B cell (primary cell): ENCODE data around the gene CCDC152. TPM values are rescaled to one million over a fixed set of nuclear protein-coding genes. Genes with fewer than 3 reads are reported as not detected.

Experiments used
- ATAC-seq: fragments of 200-7000 bp; cut with Tn5 transposase; one replicate; pipeline ENCODE4 v1.10.0; 2021; ENCODE audit warnings: low read depth, mild to moderate bottlenecking, moderate number of reproducible peaks, moderate library complexity
- CTCF ChIA-PET: fragments of 350-600 bp; sonication (Branson Sonifier 250); formaldehyde crosslinking; loops from one replicate; lab custom pipeline; 2021; ENCODE audit warnings: antibody characterized with exemption, inconsistent platforms; lab: Charles Lee
- POLR2A ChIA-PET: fragments of 350-600 bp; sonication (Branson Sonifier 250); formaldehyde crosslinking; loops from one replicate; lab custom pipeline; 2021; ENCODE audit warnings: antibody characterized with exemption; lab: Charles Lee
- DNase-seq: peaks from one replicate; pipeline ENCODE4 v3.0.0; 2013
- H2AFZ ChIP-seq: 2 replicates; pipeline ENCODE4 v1.6.1; 2012; ENCODE audit warnings: mild to moderate bottlenecking, low read depth, low read length; ENCODE audit not compliant: insufficient read depth, poor library complexity, severe bottlenecking
- H3K27ac ChIP-seq, 2 donors: 1 replicate in 1 of 2; 2 replicates in 1 of 2; pipeline ENCODE4 v1.5.1; 2012 to 2013; ENCODE audit warnings: low read length in 2 of 2, mild to moderate bottlenecking in 2 of 2, moderate library complexity in 1 of 2
- H3K27me3 ChIP-seq, 4 experiments: fragments of 200-600 bp in 1 of 4; sonication (generic) in 1 of 4; replicated peaks in 1 of 4; 1 replicate in 2 of 4; 2 replicates in 2 of 4; pipeline versions ENCODE4 v1.6.1 to v1.7.0; 2013 to 2016; ENCODE audit warnings: low read length in 3 of 4, mild to moderate bottlenecking in 2 of 4, mixed read lengths in 1 of 4, moderate library complexity in 1 of 4; ENCODE audit not compliant: insufficient read depth in 4 of 4, control insufficient read depth in 3 of 4; ENCODE audit errors: control extremely low read depth in 1 of 4
- H3K36me3 ChIP-seq, 2 experiments: replicated peaks in 1 of 2; 1 replicate in 1 of 2; 2 replicates in 1 of 2; pipeline versions ENCODE4 v1.6.1 to v1.7.1; 2013; ENCODE audit warnings: low read length in 1 of 2; ENCODE audit not compliant: insufficient read depth in 2 of 2, control insufficient read depth in 1 of 2; ENCODE audit errors: control extremely low read depth in 1 of 2, extremely low read depth in 1 of 2
- H3K4me1 ChIP-seq, 2 donors: fragments of 200-600 bp in 1 of 2; sonication (generic) in 1 of 2; 1 replicate in 1 of 2; 2 replicates in 1 of 2; pipeline versions ENCODE4 v1.5.1 to v1.6.1; 2013 to 2017; ENCODE audit warnings: low read length in 2 of 2; ENCODE audit not compliant: control insufficient read depth in 2 of 2, insufficient read depth in 2 of 2
- H3K4me2 ChIP-seq: replicated peaks from 2 replicates; pipeline ENCODE3; 2012; ENCODE audit warnings: mild to moderate bottlenecking, low read depth, low read length; ENCODE audit not compliant: poor library complexity, severe bottlenecking
- H3K4me3 ChIP-seq, 5 experiments: fragments of 200-600 bp in 1 of 5; sonication (generic) in 1 of 5; 1 replicate in 3 of 5; 2 replicates in 2 of 5; pipeline versions ENCODE4 v1.5.1 to v1.7.0; 2011 to 2016; ENCODE audit warnings: low read length in 4 of 5, mild to moderate bottlenecking in 4 of 5, low read depth in 2 of 5, control low read depth in 1 of 5, moderate library complexity in 1 of 5; ENCODE audit not compliant: insufficient read depth in 1 of 5; ENCODE audit errors: control extremely low read depth in 1 of 5, extremely low read depth in 1 of 5
- H3K79me2 ChIP-seq: fragments of 200-600 bp; sonication (generic); one replicate; pipeline ENCODE4 v1.6.0; 2016; ENCODE audit warnings: low read length; ENCODE audit not compliant: control insufficient read depth, insufficient read depth
- H3K9ac ChIP-seq: fragments of 200-600 bp; sonication (generic); 2 replicates; pipeline ENCODE4 v1.6.1; 2017; ENCODE audit warnings: mild to moderate bottlenecking, low read length, moderate library complexity
- H3K9me3 ChIP-seq, 3 donors: one replicate each; pipeline versions ENCODE4 v1.6.1 to v1.7.1; 2013; ENCODE audit warnings: low read length in 2 of 3; ENCODE audit not compliant: control insufficient read depth in 2 of 3, insufficient read depth in 1 of 3; ENCODE audit errors: control extremely low read depth in 1 of 3
- H4K20me1 ChIP-seq: 2 replicates; pipeline ENCODE4 v1.6.0; 2012; ENCODE audit warnings: mild to moderate bottlenecking, low read length; ENCODE audit not compliant: insufficient read depth, control insufficient read depth, poor library complexity, severe bottlenecking
- H3K27ac Mint-ChIP-seq: one replicate; pipeline ENCODE4 v1.8.0; 2021; ENCODE audit warnings: mixed read lengths
- H3K27me3 Mint-ChIP-seq: one replicate; pipeline ENCODE4 v1.8.0; 2021; ENCODE audit warnings: mixed read lengths
- H3K4me1 Mint-ChIP-seq: one replicate; pipeline ENCODE4 v1.8.0; 2021; ENCODE audit warnings: mixed read lengths
- H3K4me3 Mint-ChIP-seq: one replicate; pipeline ENCODE4 v1.8.0; 2021; ENCODE audit warnings: mixed read lengths
- H3K9me3 Mint-ChIP-seq: one replicate; pipeline ENCODE4 v1.8.0; 2022; ENCODE audit warnings: mixed read lengths; ENCODE audit not compliant: insufficient read depth
- CTCF ChIP-seq: fragments of 200-600 bp; IDR thresholded peaks from one replicate; pipeline ENCODE4 v1.8.0; 2022; ENCODE audit warnings: antibody characterized with exemption, mild to moderate bottlenecking
- EZH2 ChIP-seq: IDR thresholded peaks from 2 replicates; pipeline ENCODE4 v1.6.1; 2012; ENCODE audit warnings: borderline replicate concordance, low read depth, mild to moderate bottlenecking, moderate library complexity, low read length; ENCODE audit not compliant: insufficient read depth, poor library complexity, severe bottlenecking
- WGBS: methylation state at CpG from one replicate; pipeline ENCODE4 v1.1.5; 2013; ENCODE audit warnings: missing lambda C conversion rate; ENCODE audit not compliant: insufficient coverage; 5-methylcytosine and 5-hydroxymethylcytosine counted together
- intact Hi-C: fragments of 100-400 bp; cut with micrococcal nuclease; formaldehyde crosslinking; loops from one replicate; pipeline ENCODE4 v1.10.0; 2022
- polyA plus RNA-seq: library from polyadenylated mRNA; depleted of rRNA; stranded (reverse); fragments of >200 nt; gene quantifications from 2 replicates; pipeline ENCODE4 v1.2.3, GENCODE V29; 2012
- total RNA-seq, 2 donors: library from RNA; stranded (reverse); fragments of 120-200 nt in 1 of 2; gene quantifications; 1 replicate in 1 of 2; 2 replicates in 1 of 2; pipeline versions ENCODE4 v1.2.3 to v1.2.4, GENCODE V29; 2013 to 2022

Gene CCDC152
- total and polyA plus RNA-seq, 2 donors (not counting 1 experiment from before 2014, with no cell fraction given) = 1.0 to 4.8 TPM

DNA sequence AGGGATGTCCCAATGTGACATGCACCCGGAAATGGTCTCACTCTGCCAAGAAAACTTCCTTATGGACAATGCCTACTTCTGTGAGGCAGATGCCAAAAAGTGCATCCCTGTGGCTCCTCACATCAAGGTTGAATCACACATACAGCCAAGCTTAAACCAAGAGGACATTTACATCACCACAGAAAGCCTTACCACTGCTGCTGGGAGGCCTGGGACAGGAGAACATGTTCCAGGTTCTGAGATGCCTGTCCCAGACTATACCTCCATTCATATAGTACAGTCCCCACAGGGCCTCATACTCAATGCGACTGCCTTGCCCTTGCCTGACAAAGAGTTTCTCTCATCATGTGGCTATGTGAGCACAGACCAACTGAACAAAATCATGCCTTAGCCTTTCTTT lies 37.6 kb upstream of the CCDC152 start:
- CTCF ChIA-PET = no interaction called here
- POLR2A ChIA-PET = no interaction called here
- Mint-ChIP-seq H3K27ac (no peak overlapping the region), H3K27me3 (peaks cover 15% of the 10 kb centered on the region), H3K4me1 (peaks cover 8% of the 10 kb centered on the region), H3K4me3 (no peak overlapping the region), H3K9me3 (no peaks in the 10 kb centered on the region)
- TF ChIP-seq EZH2 = no peak
- TF ChIP-seq CTCF = no peak
- no peaks in the 10 kb centered on the region for H4K20me1 ChIP-seq
- H3K9me3 ChIP-seq = no peaks in the 10 kb centered on the region
- no peak for DNase-seq
- H3K4me3 ChIP-seq = no peak overlapping the region
- intact Hi-C loops = no loop called here
- no peaks in the 10 kb centered on the region for H3K79me2 ChIP-seq
- H3K4me2 ChIP-seq = no peak overlapping the region
- H3K4me1 ChIP-seq = peaks cover 7 to 8% of the 10 kb centered on the region in 2 donors
- H3K36me3 ChIP-seq = no peaks in the 10 kb centered on the region
- peaks cover 0 to 4% (median 1%) of the 10 kb centered on the region in 4 experiments for H3K27me3 ChIP-seq
- no peak overlapping the region for H3K27ac ChIP-seq
- WGBS = 43% methylated on average over 2 of the region's 2 CpGs
- ATAC-seq = no peak
- no peak overlapping the region for H2AFZ ChIP-seq
- no peak overlapping the region for H3K9ac ChIP-seq

DNA sequence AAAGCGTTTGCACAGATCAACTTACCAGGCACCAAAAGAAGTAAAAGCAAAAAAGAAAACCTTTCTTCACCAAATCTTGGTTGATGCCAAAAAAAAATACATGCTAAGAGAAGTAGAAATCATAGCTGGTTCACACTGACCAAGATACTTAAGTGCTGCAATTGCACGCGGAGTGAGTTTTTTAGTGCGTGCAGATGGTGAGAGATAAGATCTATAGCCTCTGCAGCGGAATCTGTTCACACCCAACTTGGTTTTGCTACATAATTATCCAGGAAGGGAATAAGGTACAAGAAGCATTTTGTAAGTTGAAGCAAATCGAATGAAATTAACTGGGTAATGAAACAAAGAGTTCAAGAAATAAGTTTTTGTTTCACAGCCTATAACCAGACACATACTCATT lies 36.4 kb upstream of the CCDC152 start:
- no peak overlapping the region for H3K4me3 Mint-ChIP-seq
- DNase-seq (no peak), ATAC-seq (no peak)
- H3K9ac ChIP-seq = no peak overlapping the region
- H3K27ac ChIP-seq = no peak overlapping the region
- H3K4me1 Mint-ChIP-seq = peaks cover 8% of the 10 kb centered on the region
- H3K36me3 ChIP-seq = no peaks in the 10 kb centered on the region
- H3K79me2 ChIP-seq = no peaks in the 10 kb centered on the region
- H3K9me3 Mint-ChIP-seq = no peaks in the 10 kb centered on the region
- H2AFZ ChIP-seq = no peak overlapping the region
- WGBS = 9% methylated on average over 4 of the region's 6 CpGs
- H3K27me3 ChIP-seq = peaks cover 0 to 4% (median 1%) of the 10 kb centered on the region in 4 experiments
- ChIA-PET CTCF (no interaction called here), POLR2A (no interaction called here)
- H3K4me2 ChIP-seq = no peak overlapping the region
- H3K27ac Mint-ChIP-seq = no peak overlapping the region
- TF ChIP-seq EZH2 (no peak), CTCF (no peak)
- peaks cover 16% of the 10 kb centered on the region for H3K27me3 Mint-ChIP-seq
- no peak overlapping the region for H3K4me3 ChIP-seq
- intact Hi-C loops = no loop called here
- no peaks in the 10 kb centered on the region for H3K9me3 ChIP-seq
- H3K4me1 ChIP-seq = peaks cover 7 to 8% of the 10 kb centered on the region in 2 donors
- no peaks in the 10 kb centered on the region for H4K20me1 ChIP-seq
